ENCODE measurements around the gene AMPH.

GRCh38 chr7:38432080-38432479, 199.1 kb downstream of the AMPH start:
- no peak for TF ChIP-seq TAF1 (IDR thresholded peaks at IDR 0.05; ENCODE audit: low read depth, low read length)
- no peak for TF ChIP-seq POLR2A (IDR thresholded peaks at IDR 0.05; ENCODE audit: low read depth, low read length)
- no peak for TF ChIP-seq PAX5 (IDR thresholded peaks at IDR 0.05; ENCODE audit: insufficient read depth, low read length, severe bottlenecking)
- TF ChIP-seq POLR2AphosphoS5 (IDR thresholded peaks at IDR 0.05; ENCODE audit: low read depth, low read length): no peak

Data from GM12891 (cell line).